GM15510 (cell line): ENCODE results near the gene PLA2G2F.

ENCODE experiments used
- POLR2A ChIP-seq: IDR thresholded peaks from 3 replicates; pipeline ENCODE4 v1.6.1; 2011; ENCODE audit warnings: borderline replicate concordance; ENCODE audit not compliant: insufficient read length; ENCODE audit errors: extremely low read depth

Gene PLA2G2F

GRCh38 chr1:20126806-20127440, 12.2 kb upstream of the PLA2G2F start:
- no peak for TF ChIP-seq POLR2A

DNA sequence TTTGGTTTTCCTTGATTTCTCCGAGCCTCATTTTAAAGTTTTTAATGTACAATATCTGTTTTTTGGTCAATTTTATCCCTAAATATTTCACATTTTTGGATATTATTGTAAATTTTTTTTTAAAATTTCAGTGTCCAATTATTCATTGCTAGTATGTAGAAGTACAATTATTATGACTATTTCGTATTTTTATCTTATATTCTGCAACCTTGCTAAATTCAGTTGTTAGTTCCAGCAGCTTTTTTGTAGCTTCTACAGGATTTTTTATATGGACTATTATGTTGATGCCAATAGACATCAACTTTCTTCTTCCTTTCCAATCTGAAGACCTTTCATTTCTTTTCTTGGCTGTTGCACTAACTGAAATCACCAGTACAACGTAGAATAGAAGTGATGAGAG, 4.1 kb upstream of the PLA2G2F start:
- TF ChIP-seq POLR2A, result no peak

GRCh38 chr1:20136249-20136648, 2.9 kb upstream of the PLA2G2F start:
- TF ChIP-seq POLR2A, result no peak

DNA sequence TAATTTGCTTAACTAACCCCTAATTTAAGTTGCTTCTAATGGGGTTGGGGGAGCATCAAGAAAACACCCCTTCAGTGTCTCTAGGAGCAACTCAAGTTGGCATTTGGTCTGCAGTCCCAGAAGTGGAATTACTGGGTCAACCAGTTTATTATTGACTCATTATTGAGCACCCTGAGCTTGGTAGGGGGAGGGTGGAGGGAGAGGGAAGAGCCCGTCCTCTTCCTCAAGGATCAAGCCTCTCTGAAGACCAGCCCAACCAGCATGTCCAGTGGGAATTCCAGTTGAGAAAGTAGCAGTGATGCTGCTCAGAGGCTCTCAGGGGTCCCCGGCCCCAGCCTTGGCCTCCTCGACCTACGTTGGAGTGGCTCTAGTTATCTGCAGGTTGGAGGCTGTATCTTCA, 2.1 kb upstream of the PLA2G2F start:
- TF ChIP-seq POLR2A, result no peak

DNA sequence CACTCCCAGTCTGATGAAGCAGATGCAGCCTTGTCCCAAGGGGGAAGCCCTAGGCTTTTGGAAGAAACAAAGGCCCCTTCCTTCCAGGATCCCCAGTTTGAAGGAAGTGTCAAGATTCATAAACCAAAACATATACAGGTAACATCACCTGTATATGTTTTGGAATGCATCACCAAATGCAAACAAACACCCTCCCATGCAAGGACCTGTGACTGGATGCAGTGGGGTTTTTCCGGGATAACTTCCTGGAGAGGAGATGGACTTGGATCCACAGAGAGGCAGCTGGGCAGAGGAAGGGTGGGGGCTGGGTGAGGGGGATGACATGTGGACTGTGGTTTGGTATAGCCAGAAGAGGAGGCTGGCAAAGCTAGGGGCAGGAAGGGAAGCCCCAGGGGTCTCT, 1.5 kb upstream of the PLA2G2F start:
- no peak for TF ChIP-seq POLR2A

DNA sequence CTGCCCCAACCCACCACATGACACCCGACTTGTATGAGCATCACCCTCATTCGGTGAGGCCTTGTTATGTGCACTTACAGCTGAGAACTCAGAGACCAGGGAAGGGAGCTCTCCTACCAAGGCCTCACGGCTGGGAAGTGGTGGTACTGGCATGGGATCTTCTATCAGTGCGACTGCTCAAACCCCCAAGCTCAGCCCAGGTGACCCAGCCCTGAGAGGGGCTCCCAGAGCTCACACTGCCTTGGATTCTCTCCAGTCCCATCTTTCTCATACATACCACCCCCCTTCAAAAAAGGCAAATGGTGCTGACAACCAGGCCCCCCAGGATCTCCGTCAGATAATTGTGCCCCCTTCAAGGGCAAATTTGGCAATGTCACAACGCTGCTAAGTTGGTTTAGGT, 777 bp upstream of the PLA2G2F start:
- no peak for TF ChIP-seq POLR2A

DNA sequence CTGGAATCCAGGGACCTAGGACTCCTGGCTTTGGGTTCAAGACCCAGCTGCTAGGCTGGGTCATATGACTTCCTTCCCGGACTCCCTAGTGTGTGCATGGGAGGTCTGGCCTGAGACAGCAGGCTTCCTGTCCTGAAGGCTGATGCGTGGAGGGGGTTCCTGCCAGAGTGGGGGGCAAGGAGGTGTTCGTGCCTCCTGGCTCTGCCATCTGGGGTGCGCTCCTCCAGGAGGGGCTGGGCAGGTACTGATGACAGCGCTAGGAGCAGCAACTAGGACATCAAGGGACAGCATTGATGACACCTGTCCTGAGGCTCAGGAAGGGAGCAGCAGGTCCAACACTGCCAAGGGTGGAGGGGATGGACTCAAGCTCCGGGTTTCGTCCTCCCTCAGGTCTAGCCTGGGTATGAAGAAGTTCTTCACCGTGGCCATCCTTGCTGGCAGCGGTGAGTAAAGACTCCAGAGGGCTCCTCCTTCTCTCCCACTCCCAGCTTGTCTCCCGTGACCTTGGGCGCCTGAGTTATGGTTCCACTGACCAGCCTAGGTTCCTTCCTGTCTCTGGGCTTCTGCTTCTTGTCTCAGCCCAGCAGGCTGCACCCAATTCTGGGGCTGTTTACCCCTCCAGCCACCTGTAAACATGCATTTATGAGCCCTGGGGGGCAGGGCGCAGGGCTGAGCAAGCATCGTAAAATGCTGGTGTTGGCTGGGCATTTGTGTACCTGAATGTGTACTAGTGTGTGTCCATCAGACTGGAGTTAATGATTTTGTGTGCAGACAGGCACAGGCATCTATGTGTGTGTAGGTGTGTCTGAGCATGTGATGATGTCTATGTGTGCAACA, 871 bp downstream of the PLA2G2F start:
- no peak for TF ChIP-seq POLR2A

- TF ChIP-seq POLR2A, result no peak
These were observed 1.9 kb downstream of the PLA2G2F start for GRCh38 chr1:20141001-20141400.

DNA sequence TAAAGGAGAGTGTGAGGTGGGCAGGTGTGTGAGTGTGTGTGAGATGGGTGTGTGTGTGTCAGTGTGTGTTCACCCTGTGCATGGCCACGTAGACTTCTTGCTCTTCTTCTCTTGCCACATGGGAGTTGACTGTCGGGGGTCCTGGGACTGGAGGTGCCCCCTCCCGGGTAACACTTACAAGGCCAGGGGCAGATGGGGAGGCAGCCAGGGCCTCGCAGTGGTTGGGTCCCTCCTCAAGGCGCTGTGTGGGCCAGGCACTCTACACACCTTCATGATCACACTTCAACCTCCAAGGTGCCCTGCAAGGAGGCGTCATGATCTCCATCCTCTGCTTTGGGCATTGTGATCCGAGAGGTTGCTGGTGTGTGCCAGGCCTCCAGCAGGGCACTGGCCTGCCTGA, 2.3 kb downstream of the PLA2G2F start:
- no peak for TF ChIP-seq POLR2A

GRCh38 chr1:20142001-20142710, 3.0 kb downstream of the PLA2G2F start:
- no peak for TF ChIP-seq POLR2A

- TF ChIP-seq POLR2A, result no peak
These were observed 4.2 kb downstream of the PLA2G2F start for GRCh38 chr1:20143318-20143717.

- no peak for TF ChIP-seq POLR2A
These were observed 4.8 kb downstream of the PLA2G2F start for GRCh38 chr1:20143734-20144565.

- no peak for TF ChIP-seq POLR2A
These were observed 8.9 kb downstream of the PLA2G2F start for GRCh38 chr1:20147846-20148570.
